G401.6 (cell line): ENCODE results near the gene ZDHHC9.
A peak's percentile ranks its signal among the peaks of the same experiment; 100 is the strongest.
"Not testable (repeated sequence)": the region's sequence is repeated elsewhere in the genome, so short reads cannot be mapped to it uniquely, and the experiment has no call there.

Source experiments
- FAIRE-seq: peaks from 2 replicates; lab custom pipeline; 2012; peaks lifted over from hg19 to GRCh38; lab: Jason Lieb, UNC

Gene ZDHHC9

DNA sequence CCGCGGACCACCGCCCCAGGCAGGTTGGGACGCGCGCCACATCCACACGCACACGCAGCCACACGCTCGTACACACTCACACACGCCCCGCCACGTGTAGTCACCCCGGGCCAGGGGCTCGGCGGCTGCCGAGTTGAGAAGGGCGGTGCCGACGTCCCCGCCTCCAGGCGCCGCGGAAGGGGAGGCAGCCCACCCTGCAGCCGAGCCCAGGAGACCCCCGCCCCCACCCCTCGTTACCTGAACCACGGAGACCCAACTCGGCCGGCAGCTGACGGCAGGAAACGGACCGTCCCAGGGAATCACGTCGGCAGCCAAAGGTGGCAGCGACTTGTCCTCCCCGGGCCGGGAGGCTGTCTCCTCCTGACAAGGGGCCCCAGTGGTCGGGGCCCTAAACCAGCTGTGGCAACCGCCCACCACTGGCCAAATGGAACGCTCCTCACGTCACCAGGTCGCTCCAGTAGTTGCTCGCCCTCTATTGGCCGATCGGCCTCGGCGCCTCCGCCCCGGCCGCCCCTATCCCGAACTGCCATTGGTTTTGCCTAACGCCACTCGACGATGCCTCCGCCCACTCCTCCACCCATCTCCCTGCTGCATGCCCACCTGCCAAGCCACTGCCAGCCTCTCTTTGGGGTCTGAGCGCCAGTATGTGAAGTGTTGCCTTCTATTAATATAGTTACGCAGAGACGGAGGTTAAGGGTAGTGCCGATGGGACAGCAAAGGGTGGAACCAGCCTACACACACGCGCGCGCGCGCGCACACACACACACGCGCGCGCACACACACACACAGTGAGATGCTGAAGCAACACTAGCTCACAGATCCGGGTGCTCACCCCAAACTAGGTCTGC is at the start of gene ZDHHC9:
Gene ZDHHC9 (minus strand): TSS at position 428 of the 848 bp plus-strand sequence. CDS start 1,941 bp downstream, outside the sequence.
- peak; percentile 91 for FAIRE-seq

DNA sequence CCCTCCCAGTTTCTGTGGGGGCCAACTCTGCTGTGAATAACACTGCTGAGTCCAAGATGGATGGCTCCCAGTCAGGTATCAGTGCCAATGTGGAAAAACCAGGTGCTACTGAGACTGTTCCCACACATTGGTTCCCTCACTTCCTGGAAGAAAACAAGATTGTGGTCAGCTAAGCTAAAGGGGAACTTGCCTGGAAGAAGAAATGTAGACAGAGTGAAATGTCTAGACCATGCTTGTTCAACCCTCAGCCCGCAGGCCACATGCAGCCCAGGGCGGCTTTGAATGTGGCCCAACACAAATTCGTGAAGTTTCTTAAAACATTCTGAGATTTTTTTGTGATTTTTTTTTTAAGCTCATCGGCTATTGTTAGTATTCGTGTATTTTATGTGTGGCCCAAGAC is 33.7 kb upstream of the ZDHHC9 start:
- no peak for FAIRE-seq

DNA sequence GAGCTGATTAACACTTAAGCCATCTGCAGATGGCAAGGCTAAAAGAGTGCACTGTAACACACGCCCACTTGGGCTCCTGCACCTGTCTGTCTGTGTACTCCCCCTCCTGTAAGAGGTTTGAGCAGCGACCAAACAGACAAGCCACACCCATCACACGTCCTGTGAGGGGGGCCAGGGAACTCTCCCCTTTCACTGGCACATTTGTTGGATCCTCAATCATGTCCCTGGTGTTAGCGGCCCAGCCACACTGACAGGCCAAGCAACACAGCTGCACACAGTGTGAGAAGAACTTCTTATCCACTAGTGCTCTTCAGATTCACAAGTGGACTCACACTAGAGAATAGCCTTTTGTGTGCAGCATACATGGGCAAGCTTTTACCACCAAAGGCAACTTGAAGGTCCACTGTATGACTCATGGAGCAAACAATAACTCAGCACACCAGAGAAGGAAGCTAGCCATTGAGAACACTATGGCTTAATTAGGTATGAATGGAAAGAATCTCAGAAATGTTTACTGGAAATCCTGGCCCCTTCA is 33.2 kb upstream of the ZDHHC9 start:
- no peak for FAIRE-seq

DNA sequence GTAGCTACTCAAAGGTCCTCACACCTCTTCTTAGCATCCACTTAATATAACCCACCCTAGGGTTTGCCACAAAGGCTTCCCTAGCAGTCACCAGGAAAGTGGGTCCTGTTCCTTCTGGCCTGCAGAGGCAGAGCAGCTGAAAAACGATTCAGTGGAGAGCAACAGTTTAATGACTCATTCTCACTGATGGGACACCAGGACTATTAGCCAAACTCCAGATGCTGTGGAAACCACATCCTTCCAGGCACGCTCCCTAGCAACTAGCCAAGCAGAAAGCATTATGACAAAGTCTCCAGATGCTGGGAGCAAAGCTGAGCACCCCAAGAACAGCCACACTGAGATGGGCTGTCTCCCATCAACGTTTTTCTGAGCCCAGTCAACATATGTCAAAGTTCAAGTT is 32.0 kb upstream of the ZDHHC9 start:
- no peak for FAIRE-seq

DNA sequence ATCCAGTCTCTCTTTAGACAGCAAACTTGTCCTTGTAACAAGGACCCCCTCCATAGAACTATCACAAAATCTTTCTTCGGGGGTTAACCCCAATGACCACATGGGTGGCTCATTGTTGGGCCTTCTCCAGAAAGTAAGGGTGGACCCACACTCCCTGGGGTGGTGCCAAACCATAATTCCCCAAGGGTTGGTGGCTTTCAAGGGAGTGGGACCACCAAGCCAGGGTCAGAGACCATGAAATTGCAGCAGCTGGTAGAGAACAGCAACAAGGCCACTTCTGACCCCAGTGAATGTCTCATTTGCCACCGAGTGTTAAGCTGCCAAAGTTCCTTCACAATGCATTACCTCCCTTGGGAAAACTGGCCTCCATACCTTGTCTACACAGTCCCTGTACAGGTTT is 28.8 kb upstream of the ZDHHC9 start:
- no peak for FAIRE-seq

DNA sequence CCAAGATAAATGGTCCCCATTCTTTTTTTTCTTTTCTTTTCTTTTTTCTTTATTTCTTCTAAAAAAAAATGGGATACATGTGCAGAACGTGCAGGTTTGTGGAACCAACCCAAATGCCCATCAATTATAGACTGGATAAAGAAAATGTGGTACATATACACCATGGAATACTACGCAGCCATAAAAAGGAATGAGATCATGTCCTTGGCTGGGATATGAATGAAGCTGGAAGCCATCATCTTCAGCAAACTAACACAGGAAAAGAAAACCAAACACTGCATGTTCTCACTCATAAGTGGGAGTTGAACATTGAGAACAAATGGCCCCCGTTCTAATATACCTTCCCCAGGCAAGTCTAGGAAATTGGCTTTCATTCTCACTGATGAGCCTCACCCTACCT is 22.6 kb upstream of the ZDHHC9 start:
- FAIRE-seq, result not testable (repeated sequence)

DNA sequence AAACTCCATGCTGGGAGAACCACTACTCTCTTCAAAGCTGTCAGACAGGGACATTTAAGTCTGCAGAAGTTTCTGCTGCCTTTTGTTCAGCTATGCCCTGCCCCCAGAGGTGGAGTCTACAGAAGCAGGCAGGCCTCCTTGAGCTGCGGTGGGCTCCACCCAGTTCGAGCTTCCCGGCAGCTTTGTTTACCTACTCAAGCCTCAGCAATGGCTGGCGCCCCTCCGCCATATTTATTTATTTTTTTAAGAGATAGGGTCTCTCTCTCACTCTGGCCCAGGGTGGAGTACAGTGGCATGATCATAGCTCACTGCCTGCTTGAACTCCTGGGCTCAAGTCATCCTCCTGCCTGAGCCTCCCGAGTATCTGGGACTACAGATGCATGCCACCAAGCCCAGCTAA is 15.4 kb upstream of the ZDHHC9 start:
- not testable (repeated sequence) for FAIRE-seq

DNA sequence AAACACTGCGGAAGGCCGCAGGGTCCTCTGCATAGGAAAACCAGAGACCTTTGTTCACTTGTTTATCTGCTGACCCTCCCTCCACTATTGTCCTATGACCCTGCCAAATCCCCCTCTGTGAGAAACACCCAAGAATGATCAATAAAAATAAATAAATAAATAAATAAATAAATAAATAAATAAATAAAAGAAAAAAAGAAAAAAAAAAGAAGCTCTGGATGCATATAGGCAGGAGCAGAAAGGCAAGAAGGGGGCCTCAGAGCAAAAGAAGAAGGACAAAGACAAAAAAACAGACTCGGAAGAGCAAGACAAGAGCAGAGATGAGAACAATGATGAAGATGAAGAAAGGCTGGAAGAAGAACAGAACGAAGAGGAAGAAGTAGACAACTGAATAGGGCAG is 8.1 kb upstream of the ZDHHC9 start:
- not testable (repeated sequence) for FAIRE-seq

DNA sequence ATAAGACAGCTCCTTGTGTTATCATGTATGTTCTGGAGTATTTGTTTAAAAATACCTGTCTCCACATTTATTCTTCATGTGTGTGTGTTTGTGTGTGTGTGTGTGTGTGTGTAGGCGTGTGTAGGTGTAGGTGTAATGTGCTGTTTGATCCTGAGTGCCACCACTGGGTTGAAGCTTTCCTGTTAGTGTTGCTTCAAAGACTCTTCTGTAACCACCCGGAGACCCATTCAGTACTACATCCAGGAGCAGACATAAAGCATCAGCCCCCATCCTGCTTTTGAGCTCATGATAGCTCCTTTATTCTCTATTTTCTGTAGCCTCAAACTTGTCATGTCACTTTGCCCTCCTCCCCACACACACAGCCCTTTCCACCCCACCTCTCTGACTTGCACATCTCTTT is 3.0 kb upstream of the ZDHHC9 start:
- FAIRE-seq, result no peak

DNA sequence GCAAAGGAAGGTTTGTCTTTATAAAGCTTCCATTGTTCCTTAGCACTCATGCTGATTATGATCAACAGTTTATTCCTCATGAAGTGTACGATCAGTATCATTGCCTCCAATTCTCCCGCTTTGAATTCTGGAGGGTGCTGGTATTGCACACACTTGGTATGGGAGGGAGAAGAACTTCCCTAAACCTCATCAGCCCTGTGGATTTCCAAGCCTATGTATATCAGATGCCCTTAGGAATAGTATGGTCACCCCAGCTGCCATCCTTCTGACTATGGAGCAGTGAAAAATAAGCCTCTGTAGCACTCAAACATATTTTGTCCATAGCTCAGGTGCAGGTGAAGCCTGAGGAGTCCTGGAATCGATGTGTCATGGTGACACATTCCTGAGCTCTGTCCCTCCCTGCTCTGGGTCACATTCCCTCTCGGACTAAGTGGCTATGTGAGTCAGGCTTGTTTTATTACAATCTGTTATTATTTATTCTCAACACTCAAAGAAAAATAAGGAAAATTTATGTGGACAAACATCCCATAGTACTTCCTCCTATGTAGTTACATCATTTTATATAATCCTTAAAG is 2.0 kb upstream of the ZDHHC9 start:
- FAIRE-seq, result no peak

DNA sequence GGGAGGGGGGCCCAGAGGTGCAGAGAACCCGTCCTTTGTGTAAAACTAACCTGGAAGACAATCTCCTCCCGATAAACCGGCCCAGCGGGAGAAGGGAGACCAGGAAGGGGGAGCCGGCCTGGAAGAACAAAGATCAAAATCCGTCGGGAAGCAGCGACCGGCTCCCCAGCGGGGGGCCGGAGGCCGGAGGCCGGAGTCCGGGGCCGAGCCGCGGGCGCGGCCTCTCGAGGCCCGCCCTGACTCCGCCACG is 552 bp downstream of the ZDHHC9 start:
- FAIRE-seq, result no peak

DNA sequence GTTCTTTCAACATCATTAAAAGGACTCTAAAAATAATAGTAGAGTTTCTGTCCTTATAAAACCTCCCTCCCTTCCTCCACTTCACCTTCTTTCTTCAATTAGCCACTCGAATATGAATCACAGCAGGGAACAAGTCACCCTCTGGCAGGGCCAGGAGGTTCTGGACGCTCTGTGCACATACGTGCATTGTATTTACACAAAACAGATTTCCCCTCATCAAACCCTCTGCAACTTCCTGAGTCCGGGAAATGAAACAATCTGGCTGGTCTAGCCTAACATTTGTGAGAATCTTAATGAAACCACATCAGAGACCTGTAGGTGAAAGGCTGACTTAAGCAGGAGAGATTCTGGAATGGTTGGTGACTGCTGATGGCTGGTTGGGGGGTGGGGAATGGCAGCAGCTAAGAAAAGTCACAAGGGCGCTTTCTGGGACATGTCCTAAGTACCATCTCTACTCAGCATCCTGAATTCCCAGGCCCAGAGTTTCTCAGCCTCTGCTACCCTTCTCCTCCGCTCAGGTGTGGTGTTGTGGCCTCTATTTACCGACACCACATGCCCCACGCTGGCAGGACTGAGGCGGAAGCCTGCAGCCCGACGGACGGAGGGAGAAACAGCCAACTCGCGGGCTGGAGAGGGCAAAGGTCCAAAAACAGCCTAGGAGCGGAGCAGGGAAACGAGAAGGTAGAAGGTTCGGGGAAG is 1.0 kb downstream of the ZDHHC9 start:
- no peak for FAIRE-seq

DNA sequence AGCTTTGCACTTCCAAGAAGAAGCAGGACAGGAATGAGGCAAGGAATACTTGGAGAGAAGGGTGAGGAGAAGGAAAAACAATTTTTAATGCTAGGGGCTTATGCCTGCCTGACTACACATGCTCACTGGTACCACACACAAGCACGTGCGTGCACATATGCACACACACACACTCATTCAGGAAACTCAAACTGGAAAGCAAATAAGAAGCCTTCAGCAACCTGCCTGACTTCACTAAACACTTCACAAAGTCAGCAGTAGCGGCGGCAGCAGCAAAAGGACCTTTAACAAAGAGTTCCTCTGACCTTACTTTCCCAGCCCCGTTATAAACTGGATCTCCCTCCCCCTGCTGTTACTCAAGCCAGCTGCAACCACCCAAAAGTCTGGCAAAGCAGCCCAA is 3.3 kb downstream of the ZDHHC9 start:
- no peak for FAIRE-seq

DNA sequence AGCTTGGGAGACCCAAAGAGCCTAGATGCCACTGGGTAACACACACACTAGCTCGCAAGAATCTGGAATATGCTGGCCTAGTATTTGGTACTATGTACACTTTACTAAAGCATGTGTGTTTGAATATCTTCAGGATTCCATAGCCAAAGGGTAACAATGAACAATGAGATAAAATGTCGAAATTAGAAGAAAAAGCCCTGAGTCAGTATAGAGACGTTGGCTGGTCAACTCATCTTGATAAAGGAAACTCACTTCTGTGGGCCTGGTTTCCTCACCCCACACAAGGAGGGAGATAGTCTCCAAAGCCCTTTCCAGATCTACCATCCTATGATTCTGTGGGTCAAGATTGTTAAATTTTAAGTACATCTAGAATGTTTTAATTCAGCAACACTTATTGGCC is 6.9 kb downstream of the ZDHHC9 start:
- FAIRE-seq, result no peak

DNA sequence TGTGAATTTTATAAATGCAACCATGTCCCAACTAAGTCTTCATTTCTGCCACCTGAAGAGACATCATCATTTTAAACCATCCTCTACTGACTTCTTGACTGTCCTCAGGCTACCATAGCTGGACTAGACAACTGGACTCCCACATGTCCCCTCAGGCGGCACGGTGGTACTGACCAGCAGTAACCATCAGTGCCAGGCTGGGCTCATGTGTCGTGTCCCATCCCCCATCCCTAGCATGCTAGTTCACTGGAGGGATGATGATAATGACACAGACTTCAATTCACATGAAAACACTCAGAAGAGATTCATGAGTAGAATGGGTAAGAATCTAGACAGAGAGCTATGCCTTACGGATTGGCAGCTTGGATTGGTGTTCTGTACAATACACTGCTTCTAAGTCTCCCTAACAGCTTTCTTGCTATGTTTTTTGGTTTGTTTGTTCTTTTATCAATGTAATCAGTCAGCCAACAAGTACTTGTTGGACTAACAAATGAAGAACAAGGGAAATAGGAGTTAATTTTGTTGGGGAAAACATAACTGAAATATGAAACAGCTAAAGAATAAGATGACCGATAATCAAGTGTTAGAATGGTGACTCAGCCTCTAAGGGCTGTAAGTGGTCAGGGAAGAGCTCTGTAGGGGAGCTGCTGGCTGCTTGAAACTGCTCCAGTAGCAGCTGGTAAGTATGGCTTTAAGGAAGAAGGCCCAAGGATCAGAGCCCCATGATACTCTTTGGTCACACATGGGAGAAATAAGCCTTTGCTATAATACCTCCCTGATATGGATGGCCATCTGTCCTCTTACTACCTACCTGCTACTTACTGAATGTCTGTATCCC is 10.3 kb downstream of the ZDHHC9 start:
- no peak for FAIRE-seq

DNA sequence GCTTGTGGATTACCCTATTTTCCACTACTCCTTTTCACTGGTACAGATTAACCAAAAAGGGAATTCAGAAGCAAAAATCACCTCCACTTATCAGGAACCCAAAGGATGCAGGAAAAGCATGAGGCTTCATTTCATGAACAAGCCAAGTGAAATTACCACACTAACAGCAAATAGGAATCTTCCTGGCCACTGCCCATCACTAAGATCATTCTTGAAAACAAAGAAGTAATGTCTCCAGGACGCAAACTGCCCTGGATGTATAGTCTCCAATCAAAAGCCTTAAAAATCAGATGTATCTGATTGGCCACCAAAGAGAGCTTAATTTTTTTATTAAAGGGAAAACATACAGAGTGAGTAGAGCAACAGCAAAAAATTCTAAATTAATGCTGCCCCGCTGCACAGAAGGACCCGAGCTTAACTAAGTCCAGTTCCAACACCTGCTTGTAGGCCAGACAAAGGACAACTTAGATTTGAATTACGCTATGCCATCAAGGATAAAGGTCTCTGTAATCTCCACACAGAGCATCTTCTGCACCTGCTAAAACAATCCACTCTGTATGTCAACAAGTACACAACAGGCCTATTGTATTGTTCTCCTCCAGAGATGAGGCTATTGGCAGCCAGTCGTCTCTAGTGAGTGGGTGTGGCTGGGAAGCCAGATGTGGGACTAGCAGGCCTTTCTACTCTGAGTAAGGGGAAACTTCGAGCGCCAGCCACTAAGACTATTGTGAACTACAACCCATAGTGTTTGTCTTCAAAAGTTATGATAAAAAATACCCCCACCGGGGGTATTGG is 12.4 kb downstream of the ZDHHC9 start:
- no peak for FAIRE-seq

DNA sequence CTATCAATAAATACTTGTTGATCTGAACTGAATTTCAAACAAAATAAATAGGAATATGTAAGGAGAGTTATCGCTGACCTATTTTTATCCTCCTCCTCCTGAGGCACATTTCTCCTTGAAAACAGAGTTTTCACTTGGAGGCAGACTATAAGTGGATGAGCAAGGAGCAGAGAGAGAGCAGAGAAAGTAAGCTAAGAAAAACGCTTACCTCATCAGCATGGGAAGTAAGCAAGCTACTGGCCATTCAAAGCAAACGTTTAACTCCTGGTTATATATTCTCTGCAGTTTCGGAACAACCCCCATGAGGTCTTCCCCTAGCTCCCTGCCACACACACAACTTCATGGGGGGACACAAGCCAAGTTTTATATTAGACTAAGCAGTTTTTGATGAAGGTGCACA is 13.2 kb downstream of the ZDHHC9 start:
- no peak for FAIRE-seq

DNA sequence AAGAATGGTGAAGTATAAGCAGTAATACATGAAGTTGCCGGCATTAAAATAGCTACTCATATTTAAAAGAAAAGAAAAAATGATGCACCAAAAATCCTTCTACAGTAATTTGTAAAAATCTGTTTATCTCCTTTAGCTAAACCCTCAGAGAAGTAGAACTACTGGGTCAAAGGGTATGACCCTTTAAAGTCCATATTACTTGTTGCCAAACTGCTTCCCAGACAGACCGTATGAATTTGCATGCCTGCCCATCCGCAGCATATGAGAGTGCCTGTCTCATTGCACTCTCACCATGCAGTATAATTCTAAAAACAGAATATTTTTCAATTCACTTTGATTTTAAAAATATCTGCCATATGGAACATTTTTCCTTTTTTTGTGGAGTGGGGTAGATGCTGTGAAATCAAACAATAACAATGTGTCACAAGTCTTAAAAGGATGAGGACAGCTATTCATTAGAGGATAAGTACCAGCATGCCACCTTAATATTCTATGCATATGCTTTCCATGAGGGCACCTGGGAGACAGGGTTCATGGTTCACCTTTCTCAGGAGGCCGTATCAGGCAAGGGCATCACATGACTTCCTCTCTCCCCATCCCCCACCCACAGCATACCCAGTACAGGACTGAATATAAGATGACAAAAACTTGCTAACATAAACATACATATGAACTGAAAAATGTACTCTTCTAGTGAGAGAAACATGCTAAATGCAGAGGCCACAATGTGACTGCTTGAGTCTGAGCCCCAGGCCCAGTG is 17.8 kb downstream of the ZDHHC9 start:
- no peak for FAIRE-seq

DNA sequence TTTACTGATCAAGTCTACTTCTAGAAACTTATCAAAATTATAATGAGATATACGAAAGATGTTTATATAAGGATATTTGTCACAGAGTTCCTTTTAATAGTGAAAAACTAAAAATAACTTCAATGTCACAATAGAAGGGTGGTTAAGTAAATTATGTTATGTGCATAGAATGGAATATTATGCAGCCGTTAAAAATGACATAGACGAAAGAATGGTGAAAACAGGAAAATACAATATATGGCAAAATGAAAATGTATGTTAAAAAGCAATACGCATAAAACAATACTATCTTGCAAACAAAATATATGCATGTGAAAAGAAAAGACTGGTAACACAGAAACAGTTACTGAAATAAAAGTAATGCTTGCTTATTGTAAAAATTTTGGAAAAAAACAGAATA is 19.1 kb downstream of the ZDHHC9 start:
- no peak for FAIRE-seq

DNA sequence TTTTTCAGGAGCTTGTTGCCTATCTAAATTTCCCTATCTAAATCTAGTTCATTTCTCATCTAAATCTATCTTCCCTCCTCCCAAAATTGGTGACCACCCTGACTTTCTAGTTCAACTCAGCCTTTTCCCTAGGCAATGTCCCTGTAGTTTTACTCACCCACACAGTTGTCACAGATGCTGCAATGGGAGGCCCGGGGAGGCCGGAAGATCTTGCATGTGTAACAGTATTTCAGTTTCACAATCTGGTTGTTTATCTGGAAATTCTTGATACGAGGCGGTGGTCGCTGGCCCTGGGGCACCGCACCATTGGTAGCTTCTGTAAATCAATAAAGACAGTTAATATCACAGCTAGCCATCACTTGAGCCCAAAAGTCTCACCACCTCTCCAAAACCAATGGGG is 20.2 kb downstream of the ZDHHC9 start:
- FAIRE-seq, result no peak

DNA sequence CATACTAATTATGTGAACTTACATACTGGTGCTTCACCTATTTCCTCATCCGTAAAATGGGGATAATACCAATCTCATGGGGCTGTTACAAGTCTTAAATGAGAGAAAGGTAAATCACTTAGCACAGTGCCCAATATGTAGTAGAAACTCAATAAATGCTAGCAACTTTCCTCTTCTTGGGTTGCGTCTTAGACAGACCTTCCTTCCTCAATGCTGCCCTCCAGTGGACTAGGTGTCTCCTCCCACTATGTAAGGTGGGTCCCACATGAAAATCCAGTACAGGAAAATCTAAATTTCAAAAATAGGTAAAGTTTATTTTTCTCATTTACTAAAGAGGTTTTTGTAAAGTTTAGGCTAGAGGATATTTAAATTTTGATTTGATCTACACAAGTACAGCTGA is 20.6 kb downstream of the ZDHHC9 start:
- peak; percentile 85 for FAIRE-seq
